Measurements from ENCODE around the gene PRM1. TPM values are rescaled to one million over a fixed set of nuclear protein-coding genes. Genes with fewer than 3 reads are reported as not detected.

The PRM1 gene
- total RNA-seq, 1 experiment from 2014 or later = not detected

DNA sequence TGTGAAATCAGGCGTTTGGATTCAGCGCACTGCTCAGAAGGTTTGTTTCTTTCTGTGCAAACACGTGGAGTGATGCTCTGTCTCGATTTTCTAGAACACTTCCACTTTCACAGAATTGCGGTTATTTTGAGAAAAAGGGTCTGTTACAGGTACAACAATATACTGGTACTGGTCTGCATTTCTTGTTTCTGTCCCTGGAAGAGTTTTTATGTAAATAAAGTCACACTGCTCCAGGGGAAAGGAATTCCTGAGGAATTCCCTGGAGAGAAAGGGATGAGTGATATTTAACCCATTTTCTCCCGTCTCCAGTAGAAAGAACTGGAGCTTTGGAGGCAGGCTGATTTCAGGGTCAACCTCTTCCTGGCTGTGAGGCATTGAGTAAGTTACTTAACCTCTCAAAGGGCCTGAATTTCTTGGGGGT is 48.0 kb upstream of the PRM1 start:
- no TSS peak for BruUV-seq (replicated peaks)
- TF ChIP-seq, protein P1, sequence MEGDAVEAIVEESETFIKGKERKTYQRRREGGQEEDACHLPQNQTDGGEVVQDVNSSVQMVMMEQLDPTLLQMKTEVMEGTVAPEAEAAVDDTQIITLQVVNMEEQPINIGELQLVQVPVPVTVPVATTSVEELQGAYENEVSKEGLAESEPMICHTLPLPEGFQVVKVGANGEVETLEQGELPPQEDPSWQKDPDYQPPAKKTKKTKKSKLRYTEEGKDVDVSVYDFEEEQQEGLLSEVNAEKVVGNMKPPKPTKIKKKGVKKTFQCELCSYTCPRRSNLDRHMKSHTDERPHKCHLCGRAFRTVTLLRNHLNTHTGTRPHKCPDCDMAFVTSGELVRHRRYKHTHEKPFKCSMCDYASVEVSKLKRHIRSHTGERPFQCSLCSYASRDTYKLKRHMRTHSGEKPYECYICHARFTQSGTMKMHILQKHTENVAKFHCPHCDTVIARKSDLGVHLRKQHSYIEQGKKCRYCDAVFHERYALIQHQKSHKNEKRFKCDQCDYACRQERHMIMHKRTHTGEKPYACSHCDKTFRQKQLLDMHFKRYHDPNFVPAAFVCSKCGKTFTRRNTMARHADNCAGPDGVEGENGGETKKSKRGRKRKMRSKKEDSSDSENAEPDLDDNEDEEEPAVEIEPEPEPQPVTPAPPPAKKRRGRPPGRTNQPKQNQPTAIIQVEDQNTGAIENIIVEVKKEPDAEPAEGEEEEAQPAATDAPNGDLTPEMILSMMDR (IDR thresholded peaks at IDR 0.05; ENCODE audit: insufficient read depth in 1 of 2, low read depth in 1 of 2, low read length in 1 of 2, severe bottlenecking in 1 of 2, unreplicated experiment in 1 of 2) = no peak
- Histone ChIP-seq H3K4me1 (peaks cover 30% of the 10 kb centered on the region), H3K9me3 (no peaks in the 10 kb centered on the region), H3K4me3 (ENCODE audit: low read depth, low read length) (no peak overlapping the region), H3K27me3 (replicated peaks; ENCODE audit: control insufficient read depth, insufficient read depth, low read length) (no peaks in the 10 kb centered on the region), H3K36me3 (ENCODE audit: control insufficient read depth, insufficient read depth, low read length) (no peaks in the 10 kb centered on the region)
- H3K4me3 Mint-ChIP-seq (ENCODE audit: unreplicated experiment) = peak overlapping the region; percentile 61
- H3K36me3 Mint-ChIP-seq (ENCODE audit: insufficient read depth, unreplicated experiment) = peaks cover 16% of the 10 kb centered on the region
- POLR2A ChIA-PET = interaction anchor here (0.6 to 0.7 kb wide), 2 partner anchors 73 to 74 kb away, joined by 6 to 7 read pairs; partner anchors contain the start of gene SOCS1
- intact Hi-C loops (cut with micrococcal nuclease; ENCODE audit: unreplicated experiment) = loop anchor here (2.0 kb wide), 1 partner anchor 16 kb away; no protein-coding TSS in a partner anchor
- peaks cover 31% of the 10 kb centered on the region for H3K4me1 Mint-ChIP-seq (ENCODE audit: low read depth, unreplicated experiment)
- CTCF ChIA-PET = interaction anchor here (0.8 kb wide), 1 partner anchor 73 kb away, joined by 4 read pairs; the partner anchor contains the start of gene SOCS1
- H3K27me3 Mint-ChIP-seq (ENCODE audit: insufficient read depth, unreplicated experiment) = no peaks in the 10 kb centered on the region
- no peak for DNase-seq
- no peaks in the 10 kb centered on the region for H3K9me3 Mint-ChIP-seq (ENCODE audit: unreplicated experiment)
- H3K27ac Mint-ChIP-seq (ENCODE audit: unreplicated experiment) = peak overlapping the region; percentile 86

DNA sequence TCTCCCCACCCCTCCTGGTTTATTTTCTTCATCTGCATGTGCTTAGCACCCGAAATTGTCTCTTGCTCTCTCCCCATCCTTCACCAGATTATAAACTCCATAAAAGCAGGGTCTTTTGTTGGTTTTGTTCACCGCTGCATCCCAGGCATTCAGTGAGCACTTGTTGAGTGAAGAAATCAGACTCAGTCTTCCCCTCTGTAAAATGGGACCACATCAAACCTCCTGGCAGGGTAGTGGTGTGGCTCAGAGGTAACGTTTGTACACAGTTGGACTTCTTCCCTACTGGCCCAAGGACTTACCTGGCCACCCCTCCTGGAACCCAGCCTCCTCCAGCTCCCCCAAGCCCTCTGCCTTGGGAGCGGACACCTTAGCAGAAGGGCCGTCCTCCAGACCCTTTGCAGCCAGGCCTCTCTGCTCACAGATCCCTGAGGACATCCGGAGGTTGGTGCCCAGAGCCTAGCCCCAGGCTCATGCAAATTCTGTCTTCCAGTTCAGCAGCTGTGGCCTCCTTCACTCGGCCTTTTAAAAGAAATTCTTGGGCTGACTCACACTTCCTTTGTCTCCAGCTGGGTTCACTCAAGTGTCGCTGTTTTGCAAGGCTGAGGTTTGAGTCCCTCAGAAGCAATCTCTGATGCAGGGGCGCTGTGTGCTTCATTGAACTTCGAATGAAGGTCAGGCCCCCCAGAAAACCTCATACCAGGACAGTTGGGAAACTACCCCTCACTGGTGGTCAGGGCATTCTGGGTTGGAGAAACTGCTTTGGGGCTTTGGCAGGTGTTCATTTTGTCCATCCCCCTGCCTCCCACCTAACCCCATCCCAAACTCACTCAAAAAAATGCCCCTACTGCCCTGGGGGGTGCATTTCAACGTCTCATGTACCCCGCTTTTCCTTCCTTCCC is 47.3 kb upstream of the PRM1 start:
- peaks cover 9% of the 10 kb centered on the region for H3K36me3 Mint-ChIP-seq (ENCODE audit: insufficient read depth, unreplicated experiment)
- peak overlapping the region; percentile 86 for H3K27ac Mint-ChIP-seq (ENCODE audit: unreplicated experiment)
- no peaks in the 10 kb centered on the region for H3K9me3 Mint-ChIP-seq (ENCODE audit: unreplicated experiment)
- peaks cover 26% of the 10 kb centered on the region for H3K4me1 Mint-ChIP-seq (ENCODE audit: low read depth, unreplicated experiment)
- no peaks in the 10 kb centered on the region for H3K36me3 ChIP-seq (ENCODE audit: control insufficient read depth, insufficient read depth, low read length)
- TF ChIP-seq, protein P1 (IDR thresholded peaks at IDR 0.05; ENCODE audit: insufficient read depth in 1 of 2, low read depth in 1 of 2, low read length in 1 of 2, severe bottlenecking in 1 of 2, unreplicated experiment in 1 of 2) = no peak
- no peaks in the 10 kb centered on the region for H3K27me3 Mint-ChIP-seq (ENCODE audit: insufficient read depth, unreplicated experiment)
- no peaks in the 10 kb centered on the region for H3K9me3 ChIP-seq
- peak; percentile 56 to 73 for DNase-seq
- intact Hi-C loops (cut with micrococcal nuclease; ENCODE audit: unreplicated experiment) = loop anchor here (2.0 kb wide), 1 partner anchor 16 kb away; no protein-coding TSS in a partner anchor
- H3K4me3 ChIP-seq (ENCODE audit: low read depth, low read length) = no peak overlapping the region
- CTCF ChIA-PET = no interaction called here
- H3K4me3 Mint-ChIP-seq (ENCODE audit: unreplicated experiment) = peak overlapping the region; percentile 61
- POLR2A ChIA-PET = interaction anchor here (0.7 to 0.9 kb wide), 2 partner anchors 72 kb away, joined by 7 to 15 read pairs; partner anchors contain the start of gene SOCS1
- H3K4me1 ChIP-seq = peaks cover 25% of the 10 kb centered on the region
- H3K27me3 ChIP-seq (replicated peaks; ENCODE audit: control insufficient read depth, insufficient read depth, low read length) = no peaks in the 10 kb centered on the region
- BruUV-seq (replicated peaks) = no TSS peak

DNA sequence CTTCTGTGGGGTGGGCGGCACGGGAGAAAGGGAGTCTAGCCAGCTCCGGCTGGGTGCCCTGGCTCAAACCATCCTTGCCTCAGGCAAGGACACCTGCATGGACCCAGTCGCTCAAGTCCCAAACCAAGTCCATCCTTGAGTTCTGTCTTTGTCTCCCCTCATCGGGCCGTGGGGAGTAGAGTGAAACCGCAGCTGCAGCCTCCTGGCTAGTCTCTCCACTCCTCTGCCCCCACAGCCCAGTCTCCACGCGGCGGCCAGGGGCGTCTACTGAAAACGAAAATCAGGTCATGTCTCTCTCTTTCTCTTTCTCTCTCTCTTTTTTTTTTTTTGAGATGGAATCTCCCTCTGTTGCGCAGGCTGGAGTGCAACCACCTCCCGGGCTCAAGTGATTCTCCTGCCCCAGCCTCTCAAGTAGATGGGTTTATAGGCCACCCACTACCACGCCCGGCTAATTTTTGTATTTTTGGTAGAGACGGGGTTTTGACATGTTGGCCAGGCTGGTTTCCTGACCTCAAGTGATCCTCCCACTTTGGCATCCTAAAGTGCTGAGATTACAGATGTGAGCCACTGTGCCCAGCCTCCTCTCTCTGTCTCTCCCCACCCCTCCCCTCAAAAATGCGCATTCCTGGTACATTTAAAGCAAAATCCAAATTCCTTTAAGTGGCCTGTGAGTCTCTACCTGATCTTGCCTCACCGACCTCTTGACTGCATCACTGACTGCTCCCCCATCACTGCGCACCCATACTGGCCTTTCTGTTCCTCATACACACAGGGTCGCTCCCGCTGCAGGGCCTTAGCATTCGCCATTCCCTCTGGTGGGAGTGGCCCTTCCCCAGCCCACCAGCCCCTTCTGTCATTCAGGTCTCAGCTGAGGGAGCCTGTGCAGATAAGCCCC is 46.4 kb upstream of the PRM1 start:
- no TSS peak for BruUV-seq (replicated peaks)
- Histone ChIP-seq H3K27me3 (replicated peaks; ENCODE audit: control insufficient read depth, insufficient read depth, low read length) (no peaks in the 10 kb centered on the region), H3K36me3 (ENCODE audit: control insufficient read depth, insufficient read depth, low read length) (no peaks in the 10 kb centered on the region), H3K4me3 (ENCODE audit: low read depth, low read length) (no peak overlapping the region), H3K9me3 (no peaks in the 10 kb centered on the region), H3K4me1 (peaks cover 25% of the 10 kb centered on the region)
- no peak overlapping the region for H3K4me3 Mint-ChIP-seq (ENCODE audit: unreplicated experiment)
- H3K27ac Mint-ChIP-seq (ENCODE audit: unreplicated experiment) = peak overlapping the region; percentile 86
- peaks cover 26% of the 10 kb centered on the region for H3K4me1 Mint-ChIP-seq (ENCODE audit: low read depth, unreplicated experiment)
- POLR2A ChIA-PET = interaction anchor here (0.6 to 0.9 kb wide), 2 partner anchors 14 to 71 kb away, joined by 5 to 15 read pairs; partner anchors contain the start of gene SOCS1
- H3K9me3 Mint-ChIP-seq (ENCODE audit: unreplicated experiment) = no peaks in the 10 kb centered on the region
- peaks cover 9% of the 10 kb centered on the region for H3K36me3 Mint-ChIP-seq (ENCODE audit: insufficient read depth, unreplicated experiment)
- TF ChIP-seq, protein P1 (IDR thresholded peaks at IDR 0.05; ENCODE audit: insufficient read depth in 1 of 2, low read depth in 1 of 2, low read length in 1 of 2, severe bottlenecking in 1 of 2, unreplicated experiment in 1 of 2) = no peak
- H3K27me3 Mint-ChIP-seq (ENCODE audit: insufficient read depth, unreplicated experiment) = no peaks in the 10 kb centered on the region
- intact Hi-C loops (cut with micrococcal nuclease; ENCODE audit: unreplicated experiment) = loop anchor here (2.0 kb wide), 1 partner anchor 15 kb away; no protein-coding TSS in a partner anchor
- no peak for DNase-seq
- CTCF ChIA-PET = no interaction called here
